Psoas muscle (tissue), 8 donors: Measurements from ENCODE around the gene LILRB5. TPM values are rescaled to one million over a fixed set of nuclear protein-coding genes. Genes with fewer than 3 reads are reported as not detected.
"Not testable (repeated sequence)": the region's sequence is repeated elsewhere in the genome, so short reads cannot be mapped to it uniquely, and the experiment has no call there.

Experiments
- ATAC-seq, 4 donors: fragments of 200-7000 bp; cut with Tn5 transposase; one replicate each; pipeline ENCODE4 v1.9.1; 2020; ENCODE audit warnings: moderate library complexity in 3 of 4, mild to moderate bottlenecking in 2 of 4
- DNase-seq, 2 donors: peaks; one replicate each; pipeline ENCODE4 v3.0.0-alpha.2; 2020
- H3K27ac ChIP-seq: fragments of 200-600 bp; one replicate; pipeline ENCODE4 v1.8.0; 2022
- H3K27me3 ChIP-seq, 3 donors: fragments of 200-600 bp in 1 of 3; one replicate each; pipeline versions ENCODE4 v1.6.1 to v1.8.0; 2013 to 2022; ENCODE audit warnings: low read length in 2 of 3, mild to moderate bottlenecking in 2 of 3, moderate library complexity in 1 of 3; ENCODE audit not compliant: insufficient read depth in 3 of 3
- H3K36me3 ChIP-seq, 2 donors: fragments of 200-600 bp in 1 of 2; one replicate each; pipeline versions ENCODE4 v1.6.1 to v1.8.0; 2013 to 2022; ENCODE audit warnings: low read depth in 1 of 2, mild to moderate bottlenecking in 1 of 2, moderate library complexity in 1 of 2; ENCODE audit not compliant: insufficient read depth in 1 of 2
- H3K4me1 ChIP-seq: fragments of 200-600 bp; one replicate; pipeline ENCODE4 v1.8.0; 2022
- H3K4me3 ChIP-seq: fragments of 200-600 bp; one replicate; pipeline ENCODE4 v1.8.0; 2022; ENCODE audit warnings: mild to moderate bottlenecking
- H3K9me3 ChIP-seq: fragments of 200-600 bp; one replicate; pipeline ENCODE4 v1.8.0; 2022
- CTCF ChIP-seq: fragments of 200-600 bp; IDR thresholded peaks from one replicate; pipeline ENCODE4 v1.8.0; 2022; ENCODE audit warnings: antibody characterized with exemption
- WGBS, 3 donors: extraction: QIAGEN DNeasy Blood & Tissue Kit; methylation state at CpG; one replicate each; pipeline versions ENCODE4 v1.1.6 to v1.1.7; 2013; 5-methylcytosine and 5-hydroxymethylcytosine counted together
- intact Hi-C, 2 donors: fragments of 100-400 bp; cut with DNase I; formaldehyde crosslinking; loops; one replicate each; pipeline versions ENCODE4 v1.11.0 to v1.14.2; 2022
- polyA plus RNA-seq, 3 donors: library from polyadenylated mRNA; stranded (reverse); fragments of 200-250 nt; gene quantifications; one replicate each; pipeline ENCODE4 v1.2.3, GENCODE V29; 2013
- total RNA-seq, 4 donors: library from RNA; stranded (reverse); fragmentation: NEBNext Ultra II Directional in 2 of 4; extraction: Animal tissue kit (Norgen Biotek cat#: 25700) in 2 of 4; gene quantifications; one replicate each; pipeline versions ENCODE4 v1.2.1 to v1.2.4, GENCODE V29; 2021 to 2023
- donor health status: healthy with polysubstance abuse.
- donor health status: DM: no; HTN: no; CAD: no; lungs with moderate emphysema.
- donor health status: Bipolar disorder and iron deficiency.
- donor health status: healthy.
- donor health status: DM: yes; HTN: yes; CAD: no.
- donor health status: DM: no; HTN: no; CAD: no.
- donor health status: DM: no; HTN: no; CAD: no.
- donor health status: DM: yes; HTN: yes; CAD: no.

LILRB5 gene
- total and polyA plus RNA-seq, 7 donors: 0.95 to 5.1 (median 2.2) TPM

GRCh38 chr19:54233941-54234340 is 23.1 kb downstream of the LILRB5 start:
- intact Hi-C loops: no loop called here

GRCh38 chr19:54231077-54231931 is 25.8 kb downstream of the LILRB5 start:
- WGBS, 3 donors: 19 to 23% (median 22%) methylated on average over 21 of the region's 21 CpGs

More at GRCh38 chr19:54233941-54234340, 23.1 kb downstream of the LILRB5 start:
- H3K9me3 ChIP-seq: no peaks in the 10 kb centered on the region
- no peak overlapping the region for H3K4me3 ChIP-seq
- H3K4me1 ChIP-seq: no peaks in the 10 kb centered on the region
- TF ChIP-seq CTCF: no peak
- H3K36me3 ChIP-seq: no peaks in the 10 kb centered on the region
- ATAC-seq (no peak), DNase-seq (no peak)
- no peak overlapping the region for H3K27ac ChIP-seq
- 3 to 87% (median 58%) methylated on average over 5 of the region's 5 CpGs for WGBS, 3 donors
- H3K27me3 ChIP-seq: peaks cover 0 to 7% (median 4%) of the 10 kb centered on the region in 3 donors

GRCh38 chr19:54230031-54230430 is 27.0 kb downstream of the LILRB5 start:
- no peaks in the 10 kb centered on the region for H3K9me3 ChIP-seq
- peaks cover 0 to 12% (median 2%) of the 10 kb centered on the region in 3 donors for H3K27me3 ChIP-seq
- WGBS, 3 donors: 79 to 86% (median 80%) methylated on average over 7 of the region's 7 CpGs
- no peak for ATAC-seq
- no peak for DNase-seq
- no peaks in the 10 kb centered on the region for H3K36me3 ChIP-seq
- H3K4me3 ChIP-seq: no peak overlapping the region
- no peak overlapping the region for H3K27ac ChIP-seq
- intact Hi-C loops: loop anchor here (2.0 kb wide), 1 partner anchor 61 kb away; no protein-coding TSS in a partner anchor
- TF ChIP-seq CTCF: no peak
- no peaks in the 10 kb centered on the region for H3K4me1 ChIP-seq

More at GRCh38 chr19:54231077-54231931, 25.8 kb downstream of the LILRB5 start:
- Histone ChIP-seq H3K4me1 (no peaks in the 10 kb centered on the region), H3K27ac (no peak overlapping the region), H3K4me3 (no peak overlapping the region), H3K36me3 (no peaks in the 10 kb centered on the region), H3K9me3 (no peaks in the 10 kb centered on the region), H3K27me3 (peaks cover 0 to 9% (median 2%) of the 10 kb centered on the region in 3 donors)
- DNase-seq (peak; percentile 87 to 89), ATAC-seq (peak; percentile 75 to 90 (median 88))
- peak; percentile 84 for TF ChIP-seq CTCF
- intact Hi-C loops: loop anchor here (2.0 kb wide), 1 partner anchor 63 kb away; no protein-coding TSS in a partner anchor

GRCh38 chr19:54229146-54229545 is 27.9 kb downstream of the LILRB5 start:
- H3K27ac ChIP-seq: no peak overlapping the region
- H3K27me3 ChIP-seq: peaks cover 0 to 12% (median 2%) of the 10 kb centered on the region in 3 donors
- H3K9me3 ChIP-seq: no peaks in the 10 kb centered on the region
- no peaks in the 10 kb centered on the region for H3K36me3 ChIP-seq
- 82 to 86% (median 85%) methylated on average over 8 of the region's 8 CpGs for WGBS, 3 donors
- no peaks in the 10 kb centered on the region for H3K4me1 ChIP-seq
- intact Hi-C loops: no loop called here
- DNase-seq (no peak), ATAC-seq (no peak)
- no peak for TF ChIP-seq CTCF
- no peak overlapping the region for H3K4me3 ChIP-seq

DNA sequence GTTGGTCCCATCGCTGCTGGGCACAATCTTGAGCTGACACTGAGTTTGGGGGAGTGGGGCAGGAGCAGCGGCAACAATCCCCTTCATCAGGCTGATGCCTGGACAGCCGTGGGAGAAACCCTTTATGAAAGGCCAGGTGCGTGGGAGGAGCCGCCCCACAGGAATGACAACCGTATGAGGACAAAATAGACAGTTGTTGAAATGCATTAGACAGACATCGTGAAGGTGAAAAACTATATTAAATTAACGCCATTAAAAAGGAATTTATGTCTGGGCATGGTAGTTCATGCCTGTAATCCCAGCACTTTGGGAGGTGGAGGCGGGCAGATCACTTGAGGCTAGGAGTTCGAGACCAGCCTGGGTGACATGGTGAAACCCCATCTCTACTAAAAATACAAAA is 32.5 kb downstream of the LILRB5 start:
- 73 to 76% (median 76%) methylated on average over 9 to 10 of the region's 10 CpGs for WGBS, 3 donors
- H3K4me3 ChIP-seq, ATAC-seq, DNase-seq, H3K27me3 ChIP-seq, H3K4me1 ChIP-seq, H3K36me3 ChIP-seq, intact Hi-C loops, H3K9me3 ChIP-seq, H3K27ac ChIP-seq: not testable (repeated sequence)

DNA sequence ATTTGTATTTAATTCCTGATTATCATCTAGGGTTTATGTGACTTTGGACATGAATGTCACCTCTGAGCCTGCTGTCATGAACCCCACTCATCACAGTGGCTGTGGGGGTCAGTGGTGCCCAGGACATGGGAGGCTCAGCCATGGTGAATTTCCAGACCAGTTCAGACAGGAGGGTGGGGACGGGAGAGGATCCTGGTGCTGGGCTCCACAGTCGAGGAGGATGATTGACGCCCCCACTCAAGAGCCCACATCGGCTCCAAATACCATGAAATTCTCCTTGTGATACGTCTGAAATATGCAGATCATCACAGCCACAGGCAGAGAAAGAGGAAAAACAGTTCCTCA is 33.2 kb downstream of the LILRB5 start:
- not testable (repeated sequence) for ATAC-seq, DNase-seq, H3K4me1 ChIP-seq, H3K27ac ChIP-seq, H3K27me3 ChIP-seq, H3K9me3 ChIP-seq, H3K4me3 ChIP-seq, H3K36me3 ChIP-seq
- intact Hi-C loops: loop anchor here in 1 of 2 donors (2.0 kb wide), 1 partner anchor 21 kb away; no protein-coding TSS in a partner anchor
- 34 to 46% (median 40%) methylated on average over 5 of the region's 5 CpGs for WGBS, 3 donors

- H3K27me3 ChIP-seq, H3K27ac ChIP-seq, H3K36me3 ChIP-seq, H3K4me3 ChIP-seq, H3K9me3 ChIP-seq, DNase-seq, H3K4me1 ChIP-seq: not testable (repeated sequence)
- intact Hi-C loops: loop anchor here in 1 of 2 donors (2.0 kb wide), 1 partner anchor 21 kb away; no protein-coding TSS in a partner anchor
- 41 to 47% (median 43%) methylated on average over 13 to 14 of the region's 14 CpGs for WGBS, 3 donors
- ATAC-seq: peak in 1 of 4 donors; percentile 22
Measured at GRCh38 chr19:54223277-54223936, 33.7 kb downstream of the LILRB5 start.
